GM03348 (cell line): ENCODE results near the gene FAR2.
A peak's percentile ranks its signal among the peaks of the same experiment; 100 is the strongest.
"Not testable (repeated sequence)": the region's sequence is repeated elsewhere in the genome, so short reads cannot be mapped to it uniquely, and the experiment has no call there.

Source experiments
- DNase-seq: peaks from one replicate; pipeline ENCODE4 v3.0.0; 2012; ENCODE audit warnings: low spot score

FAR2 gene

GRCh38 chr12:29234965-29235626 is 86.0 kb downstream of the FAR2 start:
- no peak for DNase-seq

DNA sequence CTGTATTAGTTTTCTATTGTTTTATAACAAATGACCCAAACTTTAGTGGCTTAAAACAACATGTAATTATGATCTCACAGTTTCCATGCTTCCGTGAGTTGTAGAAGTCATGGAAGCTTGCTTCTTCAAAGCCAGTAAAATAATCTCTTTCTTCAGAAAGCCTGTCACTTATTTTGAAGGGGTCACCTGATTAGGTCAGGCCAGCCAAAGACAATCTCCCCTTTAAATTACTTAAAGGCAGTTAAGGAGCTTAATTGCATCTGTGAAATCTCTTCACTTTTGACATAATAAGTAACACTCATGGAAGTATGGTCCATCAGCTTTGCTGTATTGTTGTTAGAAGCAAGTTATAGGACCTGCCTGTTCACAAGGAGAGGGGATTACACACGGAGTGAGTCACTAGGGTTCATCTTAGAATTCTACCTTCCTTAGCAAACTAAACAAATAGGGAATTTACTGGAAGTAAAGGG is 89.8 kb downstream of the FAR2 start:
- no peak for DNase-seq

DNA sequence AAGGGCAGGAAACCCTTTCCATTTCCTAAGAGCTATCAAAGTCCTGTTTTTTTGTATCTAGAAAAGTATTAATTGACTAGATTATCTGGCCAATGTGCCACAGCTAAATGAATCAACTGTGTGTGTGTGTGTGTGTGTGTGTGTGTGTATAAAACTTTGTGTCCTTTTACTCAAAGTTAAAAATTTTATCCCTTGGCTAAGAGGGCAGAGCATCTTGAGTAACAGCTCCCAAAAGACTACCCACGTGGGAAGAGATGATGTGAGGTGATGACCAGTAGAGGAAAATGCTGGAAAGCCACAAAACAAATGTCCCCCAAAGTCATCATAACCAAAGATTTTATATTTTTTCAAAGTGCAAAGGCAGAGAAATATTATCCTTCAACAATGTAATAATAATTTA is 90.3 kb downstream of the FAR2 start:
- DNase-seq: no peak

GRCh38 chr12:29240441-29240840 is 91.4 kb downstream of the FAR2 start:
- DNase-seq: no peak

GRCh38 chr12:29241821-29242591 is 92.9 kb downstream of the FAR2 start:
- peak; percentile 70 for DNase-seq

DNA sequence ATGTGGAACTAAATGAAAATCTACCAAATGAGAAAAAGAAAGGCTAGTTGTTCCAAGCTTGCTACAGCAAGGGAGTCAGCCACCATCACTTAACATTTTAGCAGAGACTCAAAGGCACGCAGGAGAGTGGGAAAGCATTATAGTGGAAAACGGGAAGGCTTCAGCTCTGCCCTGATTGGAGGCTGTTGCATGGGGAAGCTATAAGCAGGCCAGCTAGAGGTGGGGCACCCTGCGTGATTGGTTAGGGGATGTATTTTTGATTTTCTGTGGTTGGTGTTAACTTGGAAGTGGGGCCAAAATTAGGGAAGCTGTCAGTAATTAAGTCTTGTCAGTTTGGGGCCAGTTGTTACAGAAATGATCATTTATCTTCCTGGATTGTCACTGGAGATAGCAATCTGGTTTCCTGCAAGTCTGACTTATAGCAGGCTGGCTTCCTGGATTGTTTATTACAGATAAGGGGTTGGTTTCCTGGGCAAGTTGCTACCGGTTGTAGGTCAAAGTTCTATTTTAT is 93.9 kb downstream of the FAR2 start:
- no peak for DNase-seq

GRCh38 chr12:29244159-29244765 is 95.2 kb downstream of the FAR2 start:
- DNase-seq: no peak

GRCh38 chr12:29245246-29245645 is 96.2 kb downstream of the FAR2 start:
- DNase-seq: no peak

DNA sequence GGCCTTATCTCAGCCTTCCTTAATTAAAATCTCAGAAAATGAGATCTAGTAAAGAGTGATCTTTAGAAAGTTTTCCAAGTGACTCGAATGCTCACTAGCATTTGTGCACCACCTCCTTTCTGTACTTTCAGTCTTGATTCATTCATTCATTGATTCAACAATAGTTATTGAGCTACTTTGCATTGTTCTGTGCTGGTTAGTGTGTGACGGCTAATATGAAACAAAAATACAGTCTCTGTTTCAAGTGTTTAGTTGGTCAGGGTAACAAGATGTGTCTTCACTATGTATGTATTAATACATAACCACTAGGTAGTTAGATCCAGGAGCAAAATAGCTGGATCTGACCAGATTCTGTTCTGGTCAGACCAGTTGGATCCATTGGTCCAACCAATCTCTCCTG is 100.9 kb downstream of the FAR2 start:
- DNase-seq: no peak

DNA sequence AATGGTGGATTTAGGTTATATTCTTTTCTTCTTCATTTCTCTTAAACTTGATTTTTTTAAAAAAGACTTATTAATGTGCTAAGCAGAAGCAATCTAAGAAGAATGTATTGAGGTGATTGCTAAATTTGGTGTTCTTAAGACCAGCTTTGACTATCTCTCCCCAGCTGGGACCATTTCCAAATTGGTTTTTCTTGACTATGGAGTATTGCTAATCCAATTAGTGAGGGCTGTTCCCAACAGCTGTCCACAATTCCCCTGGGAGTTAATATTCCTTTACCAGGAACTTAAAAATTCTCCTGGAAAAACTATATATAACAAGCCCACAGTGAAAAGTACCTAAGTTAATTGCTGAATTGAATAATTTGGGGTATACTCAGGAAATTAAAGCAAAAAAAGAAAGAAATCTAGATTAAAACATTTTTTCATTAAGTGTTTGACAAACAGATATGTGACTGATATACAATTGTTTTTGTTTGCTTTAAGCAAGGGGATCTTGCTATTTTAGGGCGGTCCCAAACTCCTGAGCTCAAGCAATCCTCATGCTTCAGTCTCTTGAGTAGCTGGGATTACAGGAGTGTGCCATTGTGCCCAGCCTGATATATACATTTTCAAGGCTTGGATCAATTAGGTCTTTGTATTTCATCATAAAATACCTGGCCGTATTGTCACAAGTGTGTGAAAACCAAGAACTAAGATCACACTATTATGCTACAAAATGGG is 105.0 kb downstream of the FAR2 start:
- DNase-seq: no peak

GRCh38 chr12:29255042-29255441 is 106.0 kb downstream of the FAR2 start:
- DNase-seq: no peak

DNA sequence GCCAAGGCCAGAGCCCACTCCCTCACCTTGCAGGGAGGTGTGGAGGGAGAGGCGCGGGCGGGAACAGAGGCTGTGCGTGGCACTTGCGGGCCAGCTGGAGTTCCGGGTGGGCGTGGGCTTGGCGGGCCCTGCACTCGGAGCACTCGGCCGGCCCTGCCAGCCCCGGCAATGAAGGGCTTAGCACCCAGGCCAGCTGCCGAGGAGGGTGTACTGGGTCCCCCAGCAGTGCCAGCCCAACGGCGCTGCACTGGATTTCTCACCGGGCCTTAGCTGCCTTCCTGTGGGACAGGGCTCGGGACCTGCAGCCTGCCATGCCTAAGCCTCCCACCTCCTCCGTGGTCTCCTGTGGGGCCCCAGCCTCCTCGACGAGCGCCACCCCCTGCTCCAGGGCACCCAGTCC is 107.5 kb downstream of the FAR2 start:
- no peak for DNase-seq

DNA sequence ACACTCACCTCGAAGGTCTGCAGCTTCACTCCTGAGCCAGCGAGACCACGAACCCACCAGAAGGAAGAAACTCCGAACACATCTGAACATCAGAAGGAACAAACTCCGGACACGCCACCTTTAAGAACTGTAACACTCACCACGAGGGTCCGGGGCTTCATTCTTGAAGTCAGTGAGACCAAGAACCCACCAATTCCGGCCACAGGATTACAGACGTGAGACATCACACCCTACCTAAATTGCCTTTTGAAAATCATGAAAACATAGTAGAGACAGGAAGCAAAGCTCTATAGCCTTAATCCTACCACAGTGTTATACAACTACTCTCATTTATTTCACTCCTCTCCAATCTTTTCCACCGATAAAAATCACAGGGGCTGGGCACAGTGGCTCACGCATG is 108.6 kb downstream of the FAR2 start:
- DNase-seq: not testable (repeated sequence)

GRCh38 chr12:29264424-29264823 is 115.3 kb downstream of the FAR2 start:
- no peak for DNase-seq

DNA sequence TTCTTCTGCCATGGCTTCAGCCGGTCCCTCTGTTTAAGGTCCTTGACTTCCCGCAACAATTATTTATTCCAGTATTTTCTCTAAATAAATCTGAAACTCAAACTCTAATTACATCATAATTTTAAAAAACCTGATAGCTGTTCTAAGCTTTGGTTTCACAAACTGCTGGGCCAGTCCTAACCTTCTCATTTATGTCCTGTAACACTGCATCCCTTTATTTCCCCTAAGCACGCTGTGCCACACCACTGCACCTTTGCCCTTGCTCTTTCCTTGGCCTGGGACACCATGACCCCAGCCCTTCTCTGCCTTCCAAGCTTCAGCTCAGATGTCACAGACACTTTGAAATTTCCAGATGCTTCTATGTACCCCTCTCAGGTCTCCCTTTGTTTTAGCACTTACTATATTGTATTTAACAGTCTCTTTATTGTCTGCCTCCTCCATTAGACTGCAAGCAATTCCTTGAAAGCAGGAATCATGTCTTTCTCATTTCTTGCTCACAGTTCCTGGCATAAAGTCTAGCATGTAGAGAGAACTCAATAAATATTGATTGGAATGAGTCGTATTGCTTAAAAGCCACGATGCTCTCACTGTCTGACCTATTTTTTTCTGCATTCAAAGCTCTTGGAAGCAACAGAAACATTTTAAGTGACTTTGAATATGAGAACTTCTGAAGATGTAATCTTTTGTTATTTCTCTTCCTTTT is 120.8 kb downstream of the FAR2 start:
- no peak for DNase-seq

DNA sequence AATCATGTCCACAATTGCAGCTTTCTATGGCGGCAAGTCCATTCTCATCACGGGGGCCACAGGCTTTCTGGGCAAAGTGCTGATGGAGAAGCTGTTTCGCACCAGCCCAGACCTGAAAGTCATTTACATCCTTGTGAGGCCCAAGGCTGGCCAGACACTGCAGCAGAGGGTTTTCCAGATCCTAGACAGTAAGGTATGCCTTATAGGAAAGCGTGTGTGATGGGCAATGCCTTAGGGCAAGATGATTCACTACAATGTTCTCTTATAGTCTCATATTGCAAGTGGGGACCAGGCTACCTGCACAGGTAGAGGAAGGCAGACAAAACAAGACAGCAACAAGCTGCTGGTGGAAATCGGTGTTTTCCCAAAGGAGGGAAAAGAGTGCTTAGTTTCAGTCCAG is 121.4 kb downstream of the FAR2 start:
- no peak for DNase-seq

GRCh38 chr12:29273178-29273843 is 124.2 kb downstream of the FAR2 start:
- DNase-seq: no peak

DNA sequence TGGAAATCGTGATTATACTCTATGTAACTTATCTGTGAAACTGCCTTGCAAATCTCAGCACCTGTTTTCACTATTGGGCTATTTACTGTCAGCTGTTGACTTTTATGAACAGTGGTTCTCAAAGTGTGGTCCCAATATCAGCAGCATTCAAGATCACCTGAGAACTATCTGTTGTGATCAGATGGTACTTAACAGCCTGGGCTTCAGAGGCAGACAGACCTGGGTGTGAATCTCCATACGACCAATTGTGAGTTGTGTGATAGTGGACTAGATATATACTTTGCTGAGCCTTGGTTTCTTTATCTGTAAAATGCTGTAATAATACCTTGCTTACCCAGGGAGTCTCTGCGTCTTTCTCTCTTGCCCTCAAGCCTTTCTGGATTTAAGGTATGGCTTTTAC is 126.8 kb downstream of the FAR2 start:
- no peak for DNase-seq

GRCh38 chr12:29277231-29277630 is 128.2 kb downstream of the FAR2 start:
- DNase-seq: no peak

DNA sequence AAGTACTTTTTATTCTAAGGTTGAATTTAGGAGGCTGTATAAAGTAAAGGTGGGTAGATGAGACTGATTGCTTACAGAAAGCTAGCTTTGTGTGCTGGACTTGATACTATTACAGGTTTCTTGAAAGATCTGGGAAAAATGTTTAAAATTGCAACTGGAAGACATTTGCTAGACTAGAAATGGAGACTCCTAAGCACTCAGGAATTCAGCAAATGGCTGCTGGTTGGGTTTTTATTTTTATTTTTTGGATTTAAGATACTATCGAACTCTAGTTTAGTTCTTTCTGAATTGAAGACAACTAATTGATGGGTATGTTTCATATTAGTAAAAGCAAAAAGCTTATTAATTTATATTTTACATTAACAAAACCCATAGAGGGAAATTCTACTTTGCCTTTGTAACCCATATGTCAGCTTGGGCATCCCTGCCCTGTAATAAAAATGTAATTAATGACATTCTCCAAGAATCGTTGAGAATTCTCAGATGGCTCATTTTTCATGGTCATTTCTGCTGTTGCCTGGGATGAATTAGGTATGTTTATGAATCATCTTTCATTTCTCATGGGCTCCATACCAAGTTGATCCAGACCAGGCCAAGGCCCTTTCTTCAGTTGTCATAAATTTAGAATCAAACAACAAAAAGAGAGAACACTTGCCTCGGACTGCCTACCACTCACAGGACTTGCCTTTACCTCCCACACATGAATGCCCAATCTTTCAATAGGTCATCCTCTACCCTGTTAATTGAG is 129.8 kb downstream of the FAR2 start:
- DNase-seq: peak; percentile 41
